PC-9 (cell line): Measurements from ENCODE around the gene SMIM12. TPM values are rescaled to one million over a fixed set of nuclear protein-coding genes. Genes with fewer than 3 reads are reported as not detected.

ENCODE experiments used
- BruUV-seq: library from RNA; stranded (reverse); fragments of 400-500 nt; replicated peaks from 2 replicates; lab custom pipeline; 2021; lab: Mats Ljungman, UMichigan
- CTCF ChIA-PET: fragments of 300-600 bp; sonication (Branson Sonifier 250); formaldehyde crosslinking; loops from one replicate; lab custom pipeline; 2022; ENCODE audit warnings: antibody characterized with exemption; lab: Charles Lee
- POLR2A ChIA-PET: fragments of 300-600 bp; sonication (Branson Sonifier 250); formaldehyde crosslinking; loops from one replicate; lab custom pipeline; 2022; ENCODE audit warnings: antibody characterized with exemption; ENCODE audit not compliant: unreplicated experiment; lab: Charles Lee
- DNase-seq, 2 experiments: peaks; one replicate each; pipeline versions ENCODE4 v3.0.0 to v3.0.0-alpha.2; 2015 to 2022; ENCODE audit warnings: mixed read lengths in 1 of 2
- H2AFZ ChIP-seq: fragments of 200-600 bp; sonication (generic); 2 replicates; pipeline ENCODE4 v1.8.1; 2017; ENCODE audit warnings: antibody characterized with exemption
- H3F3A ChIP-seq: fragments of 200-600 bp; sonication (generic); 2 replicates; pipeline ENCODE4 v1.8.1; 2017; ENCODE audit warnings: antibody characterized with exemption, mild to moderate bottlenecking, low read depth; ENCODE audit not compliant: insufficient read depth
- H3K27ac ChIP-seq: fragments of 200-600 bp; sonication (generic); 2 replicates; pipeline ENCODE4 v1.6.1; 2016; ENCODE audit warnings: mixed run types
- H3K27me3 ChIP-seq: fragments of 200-600 bp; sonication (generic); 2 replicates; pipeline ENCODE4 v1.6.1; 2016; ENCODE audit warnings: low read depth, mixed run types; ENCODE audit not compliant: insufficient read depth
- H3K36me3 ChIP-seq: fragments of 200-600 bp; sonication (generic); 2 replicates; pipeline ENCODE4 v1.6.1; 2016; ENCODE audit warnings: low read depth, mixed run types
- H3K4me1 ChIP-seq: fragments of 200-600 bp; sonication (generic); replicated peaks from 2 replicates; pipeline ENCODE4 v1.6.1; 2016; ENCODE audit warnings: mixed run types; ENCODE audit not compliant: insufficient read depth
- H3K4me2 ChIP-seq: fragments of 200-600 bp; sonication (generic); 2 replicates; pipeline ENCODE4 v1.6.1; 2017; ENCODE audit warnings: mixed run types
- H3K4me3 ChIP-seq: fragments of 200-600 bp; sonication (generic); 2 replicates; pipeline ENCODE4 v1.6.1; 2016; ENCODE audit warnings: mixed run types
- H3K79me2 ChIP-seq: fragments of 200-600 bp; sonication (generic); 2 replicates; pipeline ENCODE4 v1.6.1; 2017; ENCODE audit warnings: low read depth, mixed run types
- H3K9me2 ChIP-seq: fragments of 200-600 bp; sonication (generic); 2 replicates; pipeline ENCODE4 v1.8.1; 2017; ENCODE audit warnings: mild to moderate bottlenecking; ENCODE audit not compliant: insufficient read depth
- H3K9me3 ChIP-seq: fragments of 200-600 bp; sonication (generic); 2 replicates; pipeline ENCODE4 v1.8.1; 2016; ENCODE audit warnings: low read depth; ENCODE audit not compliant: insufficient read depth
- H4K20me1 ChIP-seq: fragments of 200-600 bp; sonication (generic); 2 replicates; pipeline ENCODE4 v1.8.1; 2017; ENCODE audit not compliant: insufficient read depth
- EZH2 ChIP-seq: fragments of 200-600 bp; sonication (generic); IDR thresholded peaks from 2 replicates; pipeline ENCODE4 v1.8.0; 2017; ENCODE audit warnings: antibody characterized with exemption, low read depth
- intact Hi-C: fragments of 100-400 bp; cut with micrococcal nuclease; formaldehyde crosslinking; loops from one replicate; pipeline ENCODE4 v1.10.0; 2022; ENCODE audit not compliant: unreplicated experiment
- total RNA-seq: library from RNA; stranded (reverse); gene quantifications from 2 replicates; pipeline ENCODE4 v1.2.3, GENCODE V29; 2021
- TF ChIP-seq, protein P1 (sequence below): fragments of 200-600 bp; sonication (generic); conservative IDR thresholded peaks from 2 replicates; pipeline ENCODE4 v1.6.1; 2017; ENCODE audit warnings: mixed run types, antibody characterized with exemption, mild to moderate bottlenecking, moderate library complexity

Gene SMIM12
- total RNA-seq, 1 experiment from 2014 or later = 17.4 TPM

- Histone ChIP-seq H3K27ac (no peak overlapping the region), H3K9me3 (no peaks in the 10 kb centered on the region), H4K20me1 (no peaks in the 10 kb centered on the region), H3K4me3 (no peak overlapping the region), H3F3A (no peaks in the 10 kb centered on the region), H3K79me2 (no peaks in the 10 kb centered on the region), H2AFZ (no peak overlapping the region), H3K27me3 (peaks cover 74% of the 10 kb centered on the region), H3K36me3 (no peaks in the 10 kb centered on the region), H3K9me2 (no peaks in the 10 kb centered on the region), H3K4me2 (no peak overlapping the region), H3K4me1 (no peaks in the 10 kb centered on the region)
- no peak for TF ChIP-seq EZH2
- TF ChIP-seq, protein P1, sequence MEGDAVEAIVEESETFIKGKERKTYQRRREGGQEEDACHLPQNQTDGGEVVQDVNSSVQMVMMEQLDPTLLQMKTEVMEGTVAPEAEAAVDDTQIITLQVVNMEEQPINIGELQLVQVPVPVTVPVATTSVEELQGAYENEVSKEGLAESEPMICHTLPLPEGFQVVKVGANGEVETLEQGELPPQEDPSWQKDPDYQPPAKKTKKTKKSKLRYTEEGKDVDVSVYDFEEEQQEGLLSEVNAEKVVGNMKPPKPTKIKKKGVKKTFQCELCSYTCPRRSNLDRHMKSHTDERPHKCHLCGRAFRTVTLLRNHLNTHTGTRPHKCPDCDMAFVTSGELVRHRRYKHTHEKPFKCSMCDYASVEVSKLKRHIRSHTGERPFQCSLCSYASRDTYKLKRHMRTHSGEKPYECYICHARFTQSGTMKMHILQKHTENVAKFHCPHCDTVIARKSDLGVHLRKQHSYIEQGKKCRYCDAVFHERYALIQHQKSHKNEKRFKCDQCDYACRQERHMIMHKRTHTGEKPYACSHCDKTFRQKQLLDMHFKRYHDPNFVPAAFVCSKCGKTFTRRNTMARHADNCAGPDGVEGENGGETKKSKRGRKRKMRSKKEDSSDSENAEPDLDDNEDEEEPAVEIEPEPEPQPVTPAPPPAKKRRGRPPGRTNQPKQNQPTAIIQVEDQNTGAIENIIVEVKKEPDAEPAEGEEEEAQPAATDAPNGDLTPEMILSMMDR = no peak
- no TSS peak for BruUV-seq
- ChIA-PET POLR2A (no interaction called here), CTCF (no interaction called here)
- intact Hi-C loops = no loop called here
- DNase-seq = no peak
Measured at GRCh38 chr1:34879230-34879629, 19.7 kb upstream of the SMIM12 start.

GRCh38 chr1:34876406-34876805 lies 16.9 kb upstream of the SMIM12 start:
- H3K4me3 ChIP-seq = no peak overlapping the region
- BruUV-seq = no TSS peak
- TF ChIP-seq EZH2 = no peak
- TF ChIP-seq, protein P1 = no peak
- no peak overlapping the region for H3K27ac ChIP-seq
- H3K4me2 ChIP-seq = no peak overlapping the region
- POLR2A ChIA-PET = no interaction called here
- H3K27me3 ChIP-seq = peaks cover 92% of the 10 kb centered on the region
- H3K9me3 ChIP-seq = no peaks in the 10 kb centered on the region
- DNase-seq = no peak
- no peaks in the 10 kb centered on the region for H3K36me3 ChIP-seq
- H3K9me2 ChIP-seq = no peaks in the 10 kb centered on the region
- no peaks in the 10 kb centered on the region for H4K20me1 ChIP-seq
- no peaks in the 10 kb centered on the region for H3K79me2 ChIP-seq
- no peak overlapping the region for H2AFZ ChIP-seq
- intact Hi-C loops = no loop called here
- H3K4me1 ChIP-seq = no peaks in the 10 kb centered on the region
- CTCF ChIA-PET = no interaction called here
- H3F3A ChIP-seq = no peaks in the 10 kb centered on the region

GRCh38 chr1:34874296-34874952 lies 14.9 kb upstream of the SMIM12 start:
- no peaks in the 10 kb centered on the region for H3K79me2 ChIP-seq
- no peaks in the 10 kb centered on the region for H4K20me1 ChIP-seq
- H3K27me3 ChIP-seq = peaks cover 90% of the 10 kb centered on the region
- no peak overlapping the region for H3K4me2 ChIP-seq
- no peak for TF ChIP-seq EZH2
- TF ChIP-seq, protein P1 = no peak
- no peaks in the 10 kb centered on the region for H3K36me3 ChIP-seq
- intact Hi-C loops = no loop called here
- no peaks in the 10 kb centered on the region for H3K4me1 ChIP-seq
- H3F3A ChIP-seq = no peaks in the 10 kb centered on the region
- H3K27ac ChIP-seq = no peak overlapping the region
- H3K9me2 ChIP-seq = no peaks in the 10 kb centered on the region
- no TSS peak for BruUV-seq
- no peak overlapping the region for H3K4me3 ChIP-seq
- no peak overlapping the region for H2AFZ ChIP-seq
- no peak for DNase-seq
- ChIA-PET POLR2A (no interaction called here), CTCF (no interaction called here)
- no peaks in the 10 kb centered on the region for H3K9me3 ChIP-seq
